ENCODE results near the gene GRIN2A.

GRIN2A gene

GRCh38 chr16:9805109-9805508 lies 377.1 kb downstream of the GRIN2A start:
- no peak for FAIRE-seq

- FAIRE-seq = no peak
These were observed 380.1 kb downstream of the GRIN2A start for GRCh38 chr16:9802160-9802559.

GRCh38 chr16:9801651-9802050 lies 380.6 kb downstream of the GRIN2A start:
- no peak for FAIRE-seq

GRCh38 chr16:9800186-9800738 lies 382.0 kb downstream of the GRIN2A start:
- no peak for FAIRE-seq

GRCh38 chr16:9798952-9799580 lies 383.2 kb downstream of the GRIN2A start:
- FAIRE-seq = no peak

GRCh38 chr16:9798474-9798873 lies 383.8 kb downstream of the GRIN2A start:
- no peak for FAIRE-seq

- no peak for FAIRE-seq
These were observed 384.9 kb downstream of the GRIN2A start for GRCh38 chr16:9797306-9797705.

- no peak for FAIRE-seq
These were observed 388.6 kb downstream of the GRIN2A start for GRCh38 chr16:9793623-9794022.

GRCh38 chr16:9791556-9791955 lies 390.7 kb downstream of the GRIN2A start:
- no peak for FAIRE-seq

- FAIRE-seq = no peak
These were observed 392.0 kb downstream of the GRIN2A start for GRCh38 chr16:9790199-9790598.

GRCh38 chr16:9787717-9788116 lies 394.5 kb downstream of the GRIN2A start:
- FAIRE-seq = no peak

GRCh38 chr16:9780831-9781230 lies 401.4 kb downstream of the GRIN2A start:
- FAIRE-seq = no peak

- no peak for FAIRE-seq
These were observed 403.4 kb downstream of the GRIN2A start for GRCh38 chr16:9778849-9779248.

GRCh38 chr16:9775998-9776397 lies 406.2 kb downstream of the GRIN2A start:
- no peak for FAIRE-seq

GRCh38 chr16:9773289-9773688 lies 408.9 kb downstream of the GRIN2A start:
- FAIRE-seq = no peak

- FAIRE-seq = no peak
These were observed 409.6 kb downstream of the GRIN2A start for GRCh38 chr16:9772526-9773225.

GRCh38 chr16:9766891-9767290 lies 415.3 kb downstream of the GRIN2A start:
- no peak for FAIRE-seq

- FAIRE-seq = no peak
These were observed 418.7 kb downstream of the GRIN2A start for GRCh38 chr16:9763505-9763904.

- no peak for FAIRE-seq
These were observed 420.4 kb downstream of the GRIN2A start for GRCh38 chr16:9761870-9762269.

GRCh38 chr16:9757687-9758086 lies 424.5 kb downstream of the GRIN2A start:
- FAIRE-seq = no peak

GRCh38 chr16:9756434-9756833 lies 425.8 kb downstream of the GRIN2A start:
- FAIRE-seq = no peak

- FAIRE-seq = no peak
These were observed 427.1 kb downstream of the GRIN2A start for GRCh38 chr16:9755081-9755480.

GRCh38 chr16:9741776-9742175 lies 440.5 kb downstream of the GRIN2A start:
- no peak for FAIRE-seq

GRCh38 chr16:9739301-9739700 lies 442.9 kb downstream of the GRIN2A start:
- no peak for FAIRE-seq

GRCh38 chr16:9738690-9739089 lies 443.5 kb downstream of the GRIN2A start:
- FAIRE-seq = no peak

All from A204.1 (cell line).